Erythroblast (primary cell): ENCODE measurements around the gene ZNF554.

Experiments used
- GATA1 ChIP-seq: IDR thresholded peaks from 2 replicates; pipeline ENCODE4 v1.6.1; 2011; ENCODE audit warnings: low read depth, mild to moderate bottlenecking, control low read depth, low read length, moderate library complexity
- POLR2A ChIP-seq: IDR thresholded peaks from 2 replicates; pipeline ENCODE4 v1.6.1; 2011; ENCODE audit warnings: mild to moderate bottlenecking, low read length

DNA sequence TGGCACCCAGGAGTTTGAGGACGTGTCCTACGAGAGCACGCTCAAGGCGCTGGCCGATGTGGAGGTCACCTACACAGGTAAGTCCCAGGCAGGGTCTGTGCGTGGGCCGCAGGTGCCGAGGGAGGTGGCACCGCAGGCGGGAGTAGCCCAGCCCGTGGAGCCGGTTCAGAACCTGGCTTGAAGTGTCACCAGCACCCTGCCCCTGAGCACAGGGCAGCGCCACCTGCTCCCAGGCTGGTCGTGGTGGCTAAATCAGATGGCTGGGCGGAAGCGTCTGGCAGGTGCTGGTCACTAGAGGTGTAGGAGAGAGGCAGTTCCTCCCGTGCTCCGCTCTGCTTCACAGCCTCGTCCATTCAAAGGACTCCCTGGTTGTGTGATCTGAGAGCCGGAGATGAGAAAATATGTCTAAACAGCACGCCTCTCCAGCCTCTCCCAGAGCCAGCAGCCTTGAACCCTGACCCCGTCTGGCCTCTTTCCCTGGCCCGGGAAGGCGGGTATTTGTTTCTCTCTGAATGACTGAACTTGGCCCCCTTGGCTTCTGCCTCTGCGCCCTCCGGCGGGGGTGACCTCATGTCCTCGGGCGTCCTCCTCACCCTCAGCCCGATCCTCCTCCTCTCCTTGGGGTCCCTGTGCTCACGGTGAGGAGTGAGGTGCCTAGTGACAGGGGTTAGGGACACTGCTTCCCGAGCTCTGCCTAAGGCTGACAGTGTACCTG is 29.0 kb upstream of the ZNF554 start:
- TF ChIP-seq POLR2A (no peak), GATA1 (no peak)
